Activated CD4-positive, alpha-beta T cell treated with anti-CD3 and anti-CD28 coated beads for 36 hours (primary cell): ENCODE measurements around the gene DIP2A. TPM values are rescaled to one million over a fixed set of nuclear protein-coding genes. Genes with fewer than 3 reads are reported as not detected.
"Not testable (repeated sequence)": the region's sequence is repeated elsewhere in the genome, so short reads cannot be mapped to it uniquely, and the experiment has no call there.

Source experiments
- ATAC-seq: fragments of 200-7000 bp; cut with Tn5 transposase; one replicate; pipeline ENCODE4 v1.10.0; 2021; ENCODE audit warnings: mild to moderate bottlenecking, moderate library complexity
- CTCF ChIA-PET: fragments of 350-600 bp; sonication (Branson Sonifier 250); formaldehyde crosslinking; loops from one replicate; lab custom pipeline; 2021; ENCODE audit warnings: antibody characterized with exemption; lab: Charles Lee
- POLR2A ChIA-PET: fragments of 350-600 bp; sonication (Branson Sonifier 250); formaldehyde crosslinking; loops from one replicate; lab custom pipeline; 2021; ENCODE audit warnings: antibody characterized with exemption, inconsistent platforms; lab: Charles Lee
- DNase-seq: peaks from one replicate; pipeline ENCODE4 v3.0.0-alpha.2; 2020
- H3K27ac Mint-ChIP-seq: one replicate; pipeline ENCODE4 v1.8.0; 2021; ENCODE audit warnings: mixed read lengths
- H3K27me3 Mint-ChIP-seq: one replicate; pipeline ENCODE4 v1.8.0; 2021; ENCODE audit warnings: mixed read lengths
- H3K36me3 Mint-ChIP-seq: one replicate; pipeline ENCODE4 v1.8.0; 2021; ENCODE audit warnings: low read depth, mixed read lengths
- H3K4me1 Mint-ChIP-seq: one replicate; pipeline ENCODE4 v1.8.0; 2021; ENCODE audit warnings: mixed read lengths
- H3K4me3 Mint-ChIP-seq: one replicate; pipeline ENCODE4 v1.8.0; 2021; ENCODE audit warnings: mild to moderate bottlenecking, moderate library complexity, mixed read lengths
- H3K9me3 Mint-ChIP-seq: one replicate; pipeline ENCODE4 v1.8.0; 2021; ENCODE audit warnings: low read depth, mixed read lengths
- intact Hi-C, 2 experiments: fragments of 100-400 bp; cut with DNase I in 1 of 2; cut with micrococcal nuclease in 1 of 2; formaldehyde crosslinking; loops; one replicate each; pipeline versions ENCODE4 v1.14.2 to v1.15.1; 2022 to 2024; cut with DNase I, micrococcal nuclease
- total RNA-seq, 2 experiments: library from RNA; stranded (reverse); gene quantifications; one replicate each; pipeline ENCODE4 v1.2.3, GENCODE V29; 2021

Gene DIP2A
- total RNA-seq, 2 experiments from 2014 or later: 25.2 to 27.7 TPM

- no peak for ATAC-seq
- Mint-ChIP-seq H3K27me3 (no peaks in the 10 kb centered on the region), H3K27ac (no peak overlapping the region), H3K4me1 (no peaks in the 10 kb centered on the region), H3K36me3 (peaks cover 43% of the 10 kb centered on the region), H3K4me3 (no peak overlapping the region), H3K9me3 (no peaks in the 10 kb centered on the region)
- ChIA-PET CTCF (interaction anchor here (0.6 kb wide), 1 partner anchor 14 kb away, joined by 3 read pairs; no protein-coding TSS in a partner anchor), POLR2A (no interaction called here)
- no peak for DNase-seq
- intact Hi-C loops: no loop called here
These were observed 21.2 kb upstream of the DIP2A start for GRCh38 chr21:46437511-46437910.

DNA sequence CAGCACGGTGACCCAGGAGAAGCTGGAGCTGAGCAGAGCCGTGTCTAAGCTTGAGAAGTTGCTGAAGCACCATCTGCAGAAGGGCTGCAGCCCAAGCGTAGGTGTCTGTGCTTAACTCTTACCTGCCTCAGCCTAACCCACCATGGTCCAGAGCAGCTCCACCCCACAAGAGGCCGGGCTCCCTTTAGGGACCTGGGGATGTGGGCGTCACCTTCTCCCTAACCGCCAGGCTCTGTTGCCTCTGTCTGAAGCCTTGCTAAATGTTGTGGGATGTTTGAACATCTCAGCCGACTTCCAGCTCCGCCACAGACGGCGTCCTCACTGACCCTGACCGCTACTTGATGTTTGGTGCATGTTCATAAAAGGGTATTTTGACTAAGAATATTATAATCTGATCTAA, 20.4 kb upstream of the DIP2A start:
- no peaks in the 10 kb centered on the region for H3K4me1 Mint-ChIP-seq
- H3K4me3 Mint-ChIP-seq: no peak overlapping the region
- DNase-seq: no peak
- H3K36me3 Mint-ChIP-seq: peaks cover 45% of the 10 kb centered on the region
- no peaks in the 10 kb centered on the region for H3K9me3 Mint-ChIP-seq
- ChIA-PET CTCF (no interaction called here), POLR2A (no interaction called here)
- no peak overlapping the region for H3K27ac Mint-ChIP-seq
- no peak for ATAC-seq
- no peaks in the 10 kb centered on the region for H3K27me3 Mint-ChIP-seq
- intact Hi-C loops: no loop called here

DNA sequence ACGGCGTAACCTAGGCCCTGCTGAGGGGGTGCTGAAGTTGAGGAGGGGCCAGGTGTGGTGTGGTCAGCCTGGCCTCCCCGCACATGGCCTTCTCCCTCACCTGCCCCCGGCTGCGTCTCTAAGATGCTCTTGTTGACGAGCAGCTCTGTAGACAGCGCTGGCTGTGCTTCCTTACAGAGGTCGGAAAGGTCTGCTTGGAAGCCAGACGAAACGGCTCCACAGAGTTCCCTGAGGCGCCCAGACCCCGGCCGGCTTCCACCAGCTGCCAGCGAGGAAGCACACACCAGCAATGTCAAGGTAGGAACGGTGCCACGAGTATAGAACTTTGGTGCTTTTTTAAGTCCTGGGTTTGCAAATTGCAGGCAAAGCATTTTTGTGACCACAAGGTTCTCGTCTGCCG, 18.8 kb upstream of the DIP2A start:
- Mint-ChIP-seq H3K36me3 (peaks cover 42% of the 10 kb centered on the region), H3K27ac (no peak overlapping the region), H3K27me3 (no peaks in the 10 kb centered on the region), H3K4me3 (no peak overlapping the region), H3K4me1 (no peaks in the 10 kb centered on the region), H3K9me3 (no peaks in the 10 kb centered on the region)
- CTCF ChIA-PET: no interaction called here
- ATAC-seq (no peak), DNase-seq (no peak)
- POLR2A ChIA-PET: no interaction called here
- intact Hi-C loops: no loop called here

DNA sequence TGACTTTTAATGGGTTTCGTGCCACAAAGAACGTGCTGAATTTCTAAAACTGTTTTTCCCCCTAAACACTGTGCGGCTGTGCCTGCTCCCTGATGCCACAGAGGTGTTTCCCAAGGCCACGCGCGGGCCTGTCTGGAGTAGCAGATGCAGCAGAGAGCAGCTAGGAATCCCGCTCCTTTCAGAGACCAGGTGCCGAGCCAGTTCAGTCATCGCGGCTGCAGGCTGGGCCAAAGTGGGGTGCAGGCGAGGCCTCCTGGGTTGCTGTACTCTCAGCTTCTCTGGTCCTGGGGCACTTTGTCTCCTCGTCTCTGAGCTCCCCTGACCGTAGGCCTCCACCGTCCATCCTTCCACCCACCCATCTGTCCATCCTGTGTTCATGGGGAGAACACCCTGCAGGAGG, 17.4 kb upstream of the DIP2A start:
- DNase-seq (no peak), ATAC-seq (no peak)
- CTCF ChIA-PET: interaction anchor here (0.6 kb wide), 1 partner anchor 949 kb away, joined by 3 read pairs; no protein-coding TSS in a partner anchor
- peaks cover 42% of the 10 kb centered on the region for H3K36me3 Mint-ChIP-seq
- no peaks in the 10 kb centered on the region for H3K27me3 Mint-ChIP-seq
- no peaks in the 10 kb centered on the region for H3K4me1 Mint-ChIP-seq
- intact Hi-C loops: no loop called here
- no peaks in the 10 kb centered on the region for H3K9me3 Mint-ChIP-seq
- H3K4me3 Mint-ChIP-seq: no peak overlapping the region
- POLR2A ChIA-PET: interaction anchor here (0.5 kb wide), 1 partner anchor 62 kb away, joined by 3 read pairs; no protein-coding TSS in a partner anchor
- H3K27ac Mint-ChIP-seq: no peak overlapping the region

GRCh38 chr21:46441961-46442498, 16.7 kb upstream of the DIP2A start:
- Mint-ChIP-seq H3K27me3 (no peaks in the 10 kb centered on the region), H3K36me3 (peaks cover 42% of the 10 kb centered on the region), H3K9me3 (no peaks in the 10 kb centered on the region), H3K27ac (no peak overlapping the region), H3K4me3 (no peak overlapping the region), H3K4me1 (no peaks in the 10 kb centered on the region)
- DNase-seq (no peak), ATAC-seq (no peak)
- CTCF ChIA-PET: interaction anchor here (0.6 kb wide), 1 partner anchor 950 kb away, joined by 3 read pairs; no protein-coding TSS in a partner anchor
- POLR2A ChIA-PET: interaction anchor here (0.5 kb wide), 1 partner anchor 61 kb away, joined by 3 read pairs; no protein-coding TSS in a partner anchor
- intact Hi-C loops: no loop called here

DNA sequence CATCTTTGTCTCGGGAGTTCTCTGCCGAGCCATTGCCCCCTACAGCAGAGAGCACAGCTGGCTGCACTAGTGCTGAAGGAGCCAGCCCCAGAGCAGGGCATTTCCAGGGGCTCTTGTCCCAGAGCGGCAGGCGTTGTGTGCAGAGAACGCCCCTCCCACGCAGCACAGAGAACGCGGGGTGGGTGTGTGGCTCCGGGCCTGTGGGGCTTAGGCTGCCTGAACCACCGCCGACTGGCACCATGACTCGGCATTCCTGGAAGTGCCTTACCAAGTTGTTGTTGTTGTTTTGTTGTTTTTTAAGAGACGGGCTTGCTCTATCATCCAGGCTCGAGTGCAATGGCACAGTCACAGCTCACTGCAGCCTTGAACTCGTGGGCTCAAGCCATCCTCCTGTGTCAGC, 15.8 kb upstream of the DIP2A start:
- peaks cover 41% of the 10 kb centered on the region for H3K36me3 Mint-ChIP-seq
- CTCF ChIA-PET: no interaction called here

GRCh38 chr21:46443910-46444309, 14.8 kb upstream of the DIP2A start:
- ChIA-PET CTCF (interaction anchor here (1.3 kb wide), 1 partner anchor 12 kb away, joined by 6 read pairs; no protein-coding TSS in a partner anchor), POLR2A (no interaction called here)
- Mint-ChIP-seq H3K4me1 (no peaks in the 10 kb centered on the region), H3K4me3 (no peak overlapping the region), H3K9me3 (peaks cover 6% of the 10 kb centered on the region), H3K27me3 (no peaks in the 10 kb centered on the region), H3K27ac (no peak overlapping the region), H3K36me3 (peaks cover 47% of the 10 kb centered on the region)
- intact Hi-C loops: no loop called here
- no peak for ATAC-seq
- DNase-seq: no peak

More for the DNA sequence above, 15.8 kb upstream of the DIP2A start:
- Mint-ChIP-seq H3K27ac (no peak overlapping the region), H3K9me3 (no peaks in the 10 kb centered on the region), H3K4me3 (no peak overlapping the region), H3K4me1 (no peaks in the 10 kb centered on the region), H3K27me3 (no peaks in the 10 kb centered on the region)
- POLR2A ChIA-PET: no interaction called here
- DNase-seq: no peak
- intact Hi-C loops: no loop called here
- ATAC-seq: no peak

DNA sequence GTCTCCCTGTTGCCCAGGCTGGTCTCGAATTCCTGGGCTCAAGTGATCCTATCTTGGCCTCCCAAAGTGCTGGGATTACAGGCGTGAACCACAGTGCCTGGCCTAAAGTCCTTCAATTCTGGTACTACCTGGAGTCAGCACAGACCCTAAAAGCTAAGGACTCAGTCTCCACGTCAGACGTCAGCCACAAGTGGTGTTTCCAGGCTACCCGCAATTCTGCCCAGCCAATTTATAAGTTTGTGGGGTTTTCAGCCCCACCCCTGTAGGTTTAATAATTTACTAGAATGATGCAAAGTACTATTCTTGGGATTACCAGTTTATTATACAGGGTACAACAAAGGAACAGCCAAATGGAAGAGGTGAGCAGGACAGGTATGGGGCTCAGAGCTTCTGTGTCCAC, 10.6 kb upstream of the DIP2A start:
- H3K36me3 Mint-ChIP-seq: peaks cover 46% of the 10 kb centered on the region
- H3K9me3 Mint-ChIP-seq: peaks cover 8% of the 10 kb centered on the region
- no peak for DNase-seq
- POLR2A ChIA-PET: no interaction called here
- H3K4me1 Mint-ChIP-seq: no peaks in the 10 kb centered on the region
- ATAC-seq: no peak
- H3K4me3 Mint-ChIP-seq: no peak overlapping the region
- CTCF ChIA-PET: interaction anchor here (0.7 kb wide), 1 partner anchor 8 kb away, joined by 5 read pairs; no protein-coding TSS in a partner anchor
- H3K27ac Mint-ChIP-seq: no peak overlapping the region
- intact Hi-C loops: no loop called here
- H3K27me3 Mint-ChIP-seq: no peaks in the 10 kb centered on the region

GRCh38 chr21:46448855-46449254, 9.8 kb upstream of the DIP2A start:
- H3K4me1 Mint-ChIP-seq, CTCF ChIA-PET, ATAC-seq, DNase-seq, H3K4me3 Mint-ChIP-seq, H3K9me3 Mint-ChIP-seq, H3K27me3 Mint-ChIP-seq, H3K27ac Mint-ChIP-seq, intact Hi-C loops: not testable (repeated sequence)
- POLR2A ChIA-PET: interaction anchor here (0.7 kb wide), 1 partner anchor 17 kb away, joined by 5 read pairs; no protein-coding TSS in a partner anchor
- peaks cover 49% of the 10 kb centered on the region for H3K36me3 Mint-ChIP-seq

- H3K27ac Mint-ChIP-seq: no peak overlapping the region
- H3K36me3 Mint-ChIP-seq: peaks cover 64% of the 10 kb centered on the region
- DNase-seq: no peak
- CTCF ChIA-PET: no interaction called here
- no peaks in the 10 kb centered on the region for H3K27me3 Mint-ChIP-seq
- no peak for ATAC-seq
- H3K9me3 Mint-ChIP-seq: peaks cover 8% of the 10 kb centered on the region
- POLR2A ChIA-PET: no interaction called here
- H3K4me3 Mint-ChIP-seq: no peak overlapping the region
- intact Hi-C loops: loop anchor here in 1 of 2 experiments (10.0 kb wide), 1 partner anchor 128 kb away; the partner anchor contains the start of genes C21orf58 and PCNT
- peaks cover 26% of the 10 kb centered on the region for H3K4me1 Mint-ChIP-seq
These were observed 6.0 kb upstream of the DIP2A start for GRCh38 chr21:46452710-46453109.

GRCh38 chr21:46454142-46454541, 4.5 kb upstream of the DIP2A start:
- H3K36me3 Mint-ChIP-seq: peaks cover 55% of the 10 kb centered on the region
- no peak for ATAC-seq
- no peak overlapping the region for H3K4me3 Mint-ChIP-seq
- no peak for DNase-seq
- CTCF ChIA-PET: no interaction called here
- intact Hi-C loops: loop anchor here in 1 of 2 experiments (10.0 kb wide), 1 partner anchor 129 kb away; the partner anchor contains the start of genes C21orf58 and PCNT
- no peaks in the 10 kb centered on the region for H3K27me3 Mint-ChIP-seq
- no peak overlapping the region for H3K27ac Mint-ChIP-seq
- POLR2A ChIA-PET: no interaction called here
- H3K4me1 Mint-ChIP-seq: peaks cover 28% of the 10 kb centered on the region
- peaks cover under 1% of the 10 kb centered on the region for H3K9me3 Mint-ChIP-seq
